HEK293 (cell line): ENCODE measurements around the gene SFT2D1.

Experiments
- BCL11A ChIP-seq: fragments of 450-650 bp; formaldehyde crosslinking; IDR thresholded peaks from 2 replicates; pipeline ENCODE4 v1.5.1; 2016; ENCODE audit warnings: low read depth, missing biosample characterization, missing genetic modification characterization
- CTCF ChIP-seq: fragments of 450-650 bp; formaldehyde crosslinking; IDR thresholded peaks from 2 replicates; pipeline ENCODE4 v1.5.1; 2016; ENCODE audit warnings: missing biosample characterization, missing genetic modification characterization
- PATZ1 ChIP-seq: fragments of 450-650 bp; formaldehyde crosslinking; IDR thresholded peaks from 2 replicates; pipeline ENCODE4 v1.5.1; 2016; ENCODE audit warnings: missing biosample characterization, missing genetic modification characterization
- REST ChIP-seq: fragments of 450-650 bp; formaldehyde crosslinking; IDR thresholded peaks from 2 replicates; pipeline ENCODE4 v1.5.1; 2016; ENCODE audit warnings: missing biosample characterization, missing genetic modification characterization
- ZNF10 ChIP-seq: fragments of 450-650 bp; formaldehyde crosslinking; IDR thresholded peaks from 2 replicates; pipeline ENCODE4 v1.5.1; 2017; ENCODE audit warnings: missing biosample characterization, missing genetic modification characterization
- ZNF155 ChIP-seq: fragments of 450-650 bp; formaldehyde crosslinking; IDR thresholded peaks from 2 replicates; pipeline ENCODE4 v1.5.1; 2016; ENCODE audit warnings: missing biosample characterization, missing genetic modification characterization
- ZNF24 ChIP-seq: fragments of 450-650 bp; formaldehyde crosslinking; IDR thresholded peaks from 2 replicates; pipeline ENCODE4 v1.5.1; 2016; ENCODE audit warnings: missing biosample characterization, missing genetic modification characterization
- ZNF26 ChIP-seq: fragments of 450-650 bp; formaldehyde crosslinking; IDR thresholded peaks from 2 replicates; pipeline ENCODE4 v1.5.1; 2016; ENCODE audit warnings: missing biosample characterization, missing genetic modification characterization
- ZNF600 ChIP-seq: fragments of 450-650 bp; formaldehyde crosslinking; IDR thresholded peaks from 2 replicates; pipeline ENCODE4 v1.5.1; 2016; ENCODE audit warnings: missing biosample characterization, missing genetic modification characterization
- ZNF624 ChIP-seq: fragments of 450-650 bp; formaldehyde crosslinking; IDR thresholded peaks from 2 replicates; pipeline ENCODE4 v1.5.1; 2017; ENCODE audit warnings: missing biosample characterization, missing genetic modification characterization
- ZNF664 ChIP-seq: fragments of 450-650 bp; formaldehyde crosslinking; IDR thresholded peaks from 2 replicates; pipeline ENCODE4 v1.5.1; 2016; ENCODE audit warnings: missing biosample characterization, missing genetic modification characterization
- TF ChIP-seq, protein P1 (sequence below): sonication (generic); formaldehyde crosslinking; IDR thresholded peaks from 2 replicates; pipeline ENCODE4 v1.8.1; 2022; ENCODE audit warnings: mild to moderate bottlenecking, moderate library complexity, missing genetic modification reagents
- TF ChIP-seq, protein P2 (sequence below): fragments of 450-650 bp; formaldehyde crosslinking; IDR thresholded peaks from 2 replicates; pipeline ENCODE4 v1.5.1; 2016; ENCODE audit warnings: missing biosample characterization, missing genetic modification characterization, low read depth

GRCh38 chr6:166297606-166298005 lies 44.7 kb downstream of the SFT2D1 start:
- TF ChIP-seq ZNF26: no peak
- no peak for TF ChIP-seq ZNF664 (tag by site-specific recombination)
- TF ChIP-seq REST (tag by site-specific recombination): no peak
- TF ChIP-seq, protein P1, sequence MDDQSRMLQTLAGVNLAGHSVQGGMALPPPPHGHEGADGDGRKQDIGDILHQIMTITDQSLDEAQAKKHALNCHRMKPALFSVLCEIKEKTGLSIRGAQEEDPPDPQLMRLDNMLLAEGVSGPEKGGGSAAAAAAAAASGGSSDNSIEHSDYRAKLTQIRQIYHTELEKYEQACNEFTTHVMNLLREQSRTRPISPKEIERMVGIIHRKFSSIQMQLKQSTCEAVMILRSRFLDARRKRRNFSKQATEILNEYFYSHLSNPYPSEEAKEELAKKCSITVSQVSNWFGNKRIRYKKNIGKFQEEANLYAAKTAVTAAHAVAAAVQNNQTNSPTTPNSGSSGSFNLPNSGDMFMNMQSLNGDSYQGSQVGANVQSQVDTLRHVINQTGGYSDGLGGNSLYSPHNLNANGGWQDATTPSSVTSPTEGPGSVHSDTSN (CRISPR knock-in tag): no peak
- TF ChIP-seq ZNF24 (tag by site-specific recombination): no peak
- TF ChIP-seq PATZ1 (tag by site-specific recombination): no peak
- no peak for TF ChIP-seq ZNF600 (tag by site-specific recombination)
- no peak for TF ChIP-seq ZNF624 (tag by site-specific recombination)
- no peak for TF ChIP-seq ZNF155 (tag by site-specific recombination)
- no peak for TF ChIP-seq CTCF (tag by site-specific recombination)
- no peak for TF ChIP-seq BCL11A (tag by site-specific recombination)
- no peak for TF ChIP-seq ZNF10
- TF ChIP-seq, protein P2, sequence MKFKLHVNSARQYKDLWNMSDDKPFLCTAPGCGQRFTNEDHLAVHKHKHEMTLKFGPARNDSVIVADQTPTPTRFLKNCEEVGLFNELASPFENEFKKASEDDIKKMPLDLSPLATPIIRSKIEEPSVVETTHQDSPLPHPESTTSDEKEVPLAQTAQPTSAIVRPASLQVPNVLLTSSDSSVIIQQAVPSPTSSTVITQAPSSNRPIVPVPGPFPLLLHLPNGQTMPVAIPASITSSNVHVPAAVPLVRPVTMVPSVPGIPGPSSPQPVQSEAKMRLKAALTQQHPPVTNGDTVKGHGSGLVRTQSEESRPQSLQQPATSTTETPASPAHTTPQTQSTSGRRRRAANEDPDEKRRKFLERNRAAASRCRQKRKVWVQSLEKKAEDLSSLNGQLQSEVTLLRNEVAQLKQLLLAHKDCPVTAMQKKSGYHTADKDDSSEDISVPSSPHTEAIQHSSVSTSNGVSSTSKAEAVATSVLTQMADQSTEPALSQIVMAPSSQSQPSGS: no peak
